HG03439 (cell line): ENCODE results near the gene CCDC40.

Experiments
- ATAC-seq: cut with Tn5 transposase; IDR thresholded peaks from one replicate; pipeline ENCODE4 v1.9.1; 2021; ENCODE audit warnings: mild to moderate bottlenecking, moderate library complexity; ENCODE audit not compliant: unreplicated experiment

Gene CCDC40

GRCh38 chr17:80000981-80001775 lies 35.3 kb upstream of the CCDC40 start:
- ATAC-seq: no peak

- no peak for ATAC-seq
These were observed 34.3 kb upstream of the CCDC40 start for GRCh38 chr17:80002070-80002641.

DNA sequence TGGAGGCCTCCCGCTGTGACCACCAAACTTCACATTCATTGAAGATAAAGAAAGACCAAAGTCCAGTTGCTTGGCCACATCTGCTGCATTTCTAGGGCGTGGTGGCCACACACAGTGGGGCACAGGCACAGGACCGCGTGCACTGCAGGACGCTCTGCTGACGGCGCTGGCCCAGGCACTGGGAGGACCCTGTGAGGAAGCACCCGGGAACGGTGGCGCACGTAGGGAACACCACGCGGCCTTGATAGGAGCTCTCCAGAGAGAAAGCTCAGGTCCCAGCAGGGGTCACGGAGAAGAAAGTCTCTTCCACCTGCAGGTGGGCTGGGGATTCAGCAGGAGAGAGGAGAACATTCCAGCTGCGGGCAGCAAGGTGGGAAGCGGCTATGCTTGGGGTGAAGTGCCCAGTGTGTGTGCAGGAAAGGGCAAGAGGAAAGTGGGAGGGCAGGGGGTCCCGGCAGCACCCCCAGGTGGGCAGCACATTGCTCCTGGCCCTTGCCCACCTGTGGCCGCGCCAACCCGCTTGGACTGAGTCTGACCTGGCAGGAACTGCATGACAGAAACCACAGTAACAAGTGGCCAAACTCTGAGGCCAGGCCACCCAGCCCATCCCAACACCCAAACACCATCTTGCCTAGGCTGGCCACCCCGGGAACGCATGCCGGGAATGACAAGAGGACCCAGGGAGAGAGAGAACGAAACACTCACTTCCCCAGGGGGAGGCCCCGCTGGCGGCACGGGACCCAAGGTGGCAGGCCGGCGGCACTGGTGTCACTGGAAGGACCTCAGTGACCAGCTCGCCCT lies 33.6 kb upstream of the CCDC40 start:
- ATAC-seq: no peak

GRCh38 chr17:80003969-80004368 lies 32.5 kb upstream of the CCDC40 start:
- no peak for ATAC-seq

DNA sequence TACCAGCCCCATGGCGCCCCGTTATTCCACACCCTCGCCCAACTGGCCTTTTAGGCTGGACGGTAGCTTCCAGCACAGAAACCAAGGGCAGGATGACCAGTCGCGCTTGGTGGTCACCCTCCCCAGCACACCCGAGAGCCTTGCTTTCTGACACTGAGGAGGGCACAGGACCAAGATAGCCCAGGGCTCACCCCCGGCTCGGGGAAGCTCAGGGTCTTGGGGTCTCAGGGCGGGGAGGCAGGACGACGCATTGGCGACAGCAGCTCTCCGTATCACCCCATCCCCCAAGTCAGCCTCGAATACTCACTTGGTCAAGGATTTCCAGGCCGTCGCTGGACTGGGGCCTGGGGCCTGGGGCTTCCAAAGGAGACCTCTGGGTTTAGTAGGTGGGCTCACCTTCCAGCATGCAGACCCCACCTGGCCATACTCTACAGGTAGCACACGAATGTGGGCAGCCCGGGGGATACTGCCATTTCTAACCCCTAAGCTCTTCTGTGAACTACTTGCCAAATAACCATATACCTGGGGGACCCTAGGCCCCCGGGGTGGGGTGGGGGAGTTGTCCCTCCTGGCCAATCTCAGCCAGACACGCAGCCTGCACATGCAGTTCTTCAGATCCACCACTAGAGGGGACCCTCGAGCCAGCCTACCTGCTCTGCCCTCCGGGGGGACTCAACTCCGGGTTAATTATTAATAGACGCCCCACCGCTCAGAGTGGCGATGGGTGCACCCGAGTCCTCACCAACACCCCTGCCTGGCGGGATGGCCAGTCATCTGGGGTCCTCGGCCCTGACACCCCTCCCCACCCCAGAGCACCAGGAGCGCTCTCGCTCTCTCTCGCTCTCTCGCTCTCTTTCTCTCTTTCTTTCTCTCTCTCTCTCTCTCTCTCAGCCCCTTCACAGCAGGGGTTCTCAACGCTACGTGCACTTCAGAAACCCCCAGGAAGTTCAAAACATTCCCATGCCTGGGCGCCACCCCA lies 30.8 kb upstream of the CCDC40 start:
- ATAC-seq: no peak

GRCh38 chr17:80006339-80006720 lies 30.1 kb upstream of the CCDC40 start:
- no peak for ATAC-seq

GRCh38 chr17:80006811-80007752 lies 29.4 kb upstream of the CCDC40 start:
- ATAC-seq: no peak

- ATAC-seq: no peak
These were observed 28.5 kb upstream of the CCDC40 start for GRCh38 chr17:80007939-80008338.

DNA sequence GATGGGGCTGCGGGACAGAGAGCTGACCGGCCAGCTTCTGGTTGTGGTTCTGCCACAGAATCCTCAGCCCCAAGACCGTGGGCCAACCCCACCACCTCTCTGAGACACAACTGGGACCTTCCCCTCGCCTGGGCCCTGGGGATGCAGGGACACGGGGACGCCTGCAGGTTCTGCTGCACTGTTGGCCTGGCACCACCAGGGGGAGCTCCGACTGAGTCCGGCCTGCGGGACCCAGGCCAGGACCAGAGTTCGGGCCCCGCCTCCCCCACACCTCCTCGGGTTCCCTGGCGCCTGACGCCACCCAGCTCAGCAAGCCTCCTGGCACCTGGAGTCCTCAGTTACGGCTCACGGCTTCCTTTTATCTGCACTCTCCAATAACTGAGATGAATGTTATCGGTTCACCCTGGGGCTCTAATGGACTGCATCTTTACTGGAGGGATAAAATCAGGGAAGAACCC lies 28.0 kb upstream of the CCDC40 start:
- ATAC-seq: no peak

- no peak for ATAC-seq
These were observed 27.6 kb upstream of the CCDC40 start for GRCh38 chr17:80008848-80009247.

- ATAC-seq: no peak
These were observed 26.8 kb upstream of the CCDC40 start for GRCh38 chr17:80009391-80010282.

- ATAC-seq: no peak
These were observed 26.1 kb upstream of the CCDC40 start for GRCh38 chr17:80010283-80010858.

- no peak for ATAC-seq
These were observed 24.4 kb upstream of the CCDC40 start for GRCh38 chr17:80011989-80012555.

DNA sequence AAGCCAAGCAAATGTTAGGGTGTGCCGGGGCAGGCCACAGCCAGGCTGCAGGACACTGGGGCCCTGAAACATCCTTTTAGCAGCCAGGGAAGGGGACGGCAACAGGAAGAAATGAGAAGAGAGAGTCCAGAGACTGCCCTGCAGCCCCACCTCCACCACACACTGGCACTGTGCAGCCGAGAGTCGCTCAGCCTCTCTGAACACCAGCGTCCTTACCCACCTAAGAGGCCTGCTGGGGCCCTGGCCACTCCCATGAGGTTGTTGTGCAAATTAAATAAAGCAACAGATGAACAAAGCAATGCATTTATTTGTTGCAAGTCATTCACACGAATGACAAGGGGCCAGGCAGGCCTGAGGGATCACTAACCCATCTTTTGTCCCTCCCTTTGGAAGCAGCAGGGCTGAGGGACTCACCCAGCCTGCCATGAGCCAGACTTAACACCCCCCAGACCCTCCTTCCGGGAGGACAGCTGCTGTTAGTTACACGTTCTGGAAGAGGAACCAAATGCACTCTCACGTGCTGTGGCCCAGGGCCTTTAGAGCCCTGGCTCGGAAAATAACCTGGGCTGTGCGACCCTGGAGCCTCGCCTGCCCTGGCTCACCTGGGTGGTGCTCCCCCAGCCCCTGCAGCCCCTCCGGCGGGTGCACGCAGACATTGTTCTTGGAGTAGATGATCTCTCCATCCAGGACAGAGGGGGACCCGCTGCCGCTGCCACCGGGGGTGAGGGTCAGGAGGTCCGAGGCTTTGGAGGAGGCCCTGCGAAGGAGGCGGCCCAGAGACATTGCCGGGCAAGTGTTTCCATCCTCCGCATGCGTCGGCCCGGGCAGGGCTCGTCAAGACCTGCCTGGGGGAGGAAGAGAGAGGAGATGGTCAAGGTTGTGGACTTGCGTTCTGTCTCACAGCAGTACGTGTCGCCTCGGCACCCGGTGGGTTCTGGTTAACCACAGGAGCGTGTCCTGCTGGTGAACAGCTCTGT lies 23.4 kb upstream of the CCDC40 start:
- no peak for ATAC-seq

- no peak for ATAC-seq
These were observed 19.0 kb upstream of the CCDC40 start for GRCh38 chr17:80017226-80018010.
